Measurements from ENCODE around the gene KLLN.
"Not testable (repeated sequence)": the region's sequence is repeated elsewhere in the genome, so short reads cannot be mapped to it uniquely, and the experiment has no call there.

The KLLN gene

GRCh38 chr10:87863053-87863943, at the start of gene KLLN, which contains the start of gene PTEN:
KLLN (minus strand) TSS chr10:87863533; CDS start chr10:87862487, 1,046 bp downstream.
PTEN (plus strand) TSS chr10:87863625; CDS start chr10:87864470, 845 bp downstream.
- DNase-seq: peak; percentile 91 to 93

GRCh38 chr10:87903396-87903795, 40.1 kb upstream of the KLLN start:
- not testable (repeated sequence) for DNase-seq

- DNase-seq: not testable (repeated sequence)
Measured at GRCh38 chr10:87897957-87898356, 34.6 kb upstream of the KLLN start.

- no peak for DNase-seq
Measured at GRCh38 chr10:87896216-87896615, 32.9 kb upstream of the KLLN start.

- no peak for DNase-seq
Measured at GRCh38 chr10:87895430-87895829, 32.1 kb upstream of the KLLN start.

GRCh38 chr10:87887548-87888289, 24.4 kb upstream of the KLLN start:
- no peak for DNase-seq

- DNase-seq: no peak
Measured at GRCh38 chr10:87887146-87887545, 23.8 kb upstream of the KLLN start.

- no peak for DNase-seq
Measured at GRCh38 chr10:87886635-87887034, 23.3 kb upstream of the KLLN start.

GRCh38 chr10:87882555-87883294, 19.4 kb upstream of the KLLN start:
- no peak for DNase-seq

GRCh38 chr10:87881373-87882059, 18.2 kb upstream of the KLLN start:
- not testable (repeated sequence) for DNase-seq

GRCh38 chr10:87880336-87880735, 17.0 kb upstream of the KLLN start:
- DNase-seq: no peak

GRCh38 chr10:87878664-87879459, 15.5 kb upstream of the KLLN start:
- peak; percentile 45 to 53 for DNase-seq

GRCh38 chr10:87875929-87876571, 12.7 kb upstream of the KLLN start:
- peak; percentile 22 to 46 for DNase-seq

- DNase-seq: no peak
Measured at GRCh38 chr10:87873656-87874055, 10.3 kb upstream of the KLLN start.

GRCh38 chr10:87872828-87873227, 9.5 kb upstream of the KLLN start:
- no peak for DNase-seq

- DNase-seq: no peak
Measured at GRCh38 chr10:87869773-87870551, 6.6 kb upstream of the KLLN start.

- DNase-seq: not testable (repeated sequence)
Measured at GRCh38 chr10:87869139-87869538, 5.8 kb upstream of the KLLN start.

GRCh38 chr10:87868277-87868676, 4.9 kb upstream of the KLLN start:
- DNase-seq: no peak

GRCh38 chr10:87867453-87867852, 4.1 kb upstream of the KLLN start:
- no peak for DNase-seq

GRCh38 chr10:87866412-87866974, 3.2 kb upstream of the KLLN start:
- DNase-seq: no peak

All from AML-193 (cell line).